GM18498 (cell line): ENCODE results near the gene SHANK1.

Experiments
- ATAC-seq: cut with Tn5 transposase; IDR thresholded peaks from one replicate; pipeline ENCODE4 v1.9.1; 2021; ENCODE audit warnings: mild to moderate bottlenecking, moderate library complexity; ENCODE audit not compliant: unreplicated experiment

Gene SHANK1

GRCh38 chr19:50713556-50714236 is 5.9 kb downstream of the SHANK1 start:
- ATAC-seq = no peak

GRCh38 chr19:50712833-50713232 is 6.8 kb downstream of the SHANK1 start:
- no peak for ATAC-seq

DNA sequence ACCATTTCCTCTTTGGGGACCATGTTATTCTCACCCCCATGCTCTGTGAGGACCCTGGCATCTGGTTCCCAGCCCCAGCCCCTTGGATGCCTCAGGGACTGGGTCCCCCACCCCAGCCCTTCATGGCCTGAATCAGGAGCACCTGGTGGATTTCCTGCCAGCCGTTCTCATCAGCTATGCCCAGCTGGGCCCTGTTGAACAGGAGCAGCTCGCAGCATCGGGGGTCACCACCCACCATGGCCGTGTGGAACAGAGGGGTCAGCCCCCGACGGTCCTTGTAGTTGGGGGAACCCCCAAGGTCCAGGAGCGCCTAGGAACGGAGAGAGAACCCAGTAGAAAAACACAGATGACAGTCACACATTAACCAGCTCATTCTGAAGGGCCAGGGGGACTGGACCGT is 7.8 kb downstream of the SHANK1 start:
- no peak for ATAC-seq

DNA sequence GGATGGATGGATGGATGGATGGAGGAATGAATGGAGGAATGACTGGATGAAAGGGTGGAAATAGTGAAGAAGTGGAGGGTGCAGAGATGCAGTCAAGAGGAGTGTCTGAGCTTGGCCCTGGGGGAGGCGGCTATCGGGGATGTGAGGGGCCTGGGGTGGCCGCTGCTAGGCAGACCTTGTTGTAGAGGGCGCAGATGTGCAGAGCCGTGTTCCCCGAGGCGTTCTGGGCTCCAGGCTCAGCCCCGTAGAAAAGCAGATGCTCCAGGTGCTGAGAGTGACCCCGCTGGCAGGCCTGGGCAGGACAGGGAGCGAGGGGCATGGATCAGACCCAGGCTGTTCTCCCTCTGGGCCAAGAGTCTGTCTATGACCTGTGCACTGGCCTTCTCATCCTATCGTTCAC is 8.4 kb downstream of the SHANK1 start:
- ATAC-seq = no peak

DNA sequence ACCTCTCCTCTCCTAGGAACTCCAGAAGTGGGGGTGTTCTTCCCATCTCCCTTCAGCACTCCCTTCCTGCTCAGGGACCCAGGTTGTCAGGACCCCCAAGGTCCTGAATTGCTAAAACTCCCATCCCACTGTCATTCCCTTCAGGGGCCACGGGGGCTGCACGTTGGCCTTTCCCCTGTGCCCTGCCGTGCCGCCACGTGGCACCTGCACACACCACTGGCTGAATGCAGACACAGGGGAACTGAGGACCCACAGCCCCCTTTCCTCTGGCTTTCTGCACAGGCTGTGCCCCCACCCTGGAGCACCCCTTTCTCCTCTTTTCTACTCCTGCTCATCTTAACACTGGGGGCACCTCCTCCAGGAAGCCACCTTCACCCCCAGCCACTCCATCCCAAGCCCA is 9.0 kb downstream of the SHANK1 start:
- ATAC-seq = no peak

DNA sequence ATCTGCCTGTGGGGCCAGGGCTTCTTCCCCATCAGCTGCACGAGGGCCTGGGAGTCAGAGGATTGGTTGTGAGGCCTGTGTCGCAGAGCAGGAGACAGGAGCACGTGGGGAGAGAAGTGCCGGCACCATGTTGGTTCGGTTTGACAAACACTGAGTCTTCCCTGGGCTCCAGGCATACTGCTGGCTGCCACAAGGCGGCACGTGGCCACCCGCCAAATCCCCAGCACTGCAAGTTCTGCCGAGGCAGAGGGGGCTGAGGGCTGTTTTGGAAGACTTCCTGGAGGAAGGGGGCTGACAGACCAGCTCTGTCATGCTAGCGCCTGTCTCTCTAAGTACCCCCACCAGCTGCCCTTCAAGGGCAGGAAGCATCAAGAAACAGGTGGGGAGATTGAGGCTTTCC is 9.5 kb downstream of the SHANK1 start:
- no peak for ATAC-seq

DNA sequence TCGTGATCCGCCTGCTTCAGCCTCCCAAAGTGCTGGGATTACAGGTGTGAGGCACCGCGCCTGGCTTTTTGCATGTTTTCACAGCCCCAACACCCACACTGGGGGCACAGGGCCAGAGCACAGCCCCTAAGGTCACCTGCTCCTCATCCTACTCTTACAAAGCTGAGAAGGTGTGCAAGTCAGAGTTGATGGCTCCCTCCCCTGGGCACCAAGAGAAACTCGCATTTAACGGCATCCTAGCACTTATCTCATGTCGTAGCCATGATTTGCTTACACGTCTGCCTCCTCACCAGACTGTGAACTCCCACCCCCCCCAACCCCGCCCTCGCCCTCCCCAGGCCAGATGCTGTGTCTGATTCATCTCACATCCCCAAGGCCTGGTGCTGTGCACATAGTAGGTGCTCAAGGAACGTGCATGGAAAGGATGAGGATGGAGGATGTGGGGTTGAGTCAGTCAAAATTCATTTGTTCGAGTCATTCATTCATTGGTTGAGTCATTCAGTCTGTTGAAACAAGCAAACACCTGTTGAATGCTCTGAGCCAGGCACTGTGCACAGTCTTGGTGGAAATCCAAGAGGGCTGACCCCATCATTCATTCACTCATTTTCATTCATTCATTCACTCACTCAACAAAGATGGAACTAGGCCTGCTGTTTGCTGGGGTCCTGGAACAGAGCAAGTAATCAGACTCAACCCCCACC is 11.3 kb downstream of the SHANK1 start:
- no peak for ATAC-seq

GRCh38 chr19:50706387-50706786 is 13.2 kb downstream of the SHANK1 start:
- no peak for ATAC-seq

DNA sequence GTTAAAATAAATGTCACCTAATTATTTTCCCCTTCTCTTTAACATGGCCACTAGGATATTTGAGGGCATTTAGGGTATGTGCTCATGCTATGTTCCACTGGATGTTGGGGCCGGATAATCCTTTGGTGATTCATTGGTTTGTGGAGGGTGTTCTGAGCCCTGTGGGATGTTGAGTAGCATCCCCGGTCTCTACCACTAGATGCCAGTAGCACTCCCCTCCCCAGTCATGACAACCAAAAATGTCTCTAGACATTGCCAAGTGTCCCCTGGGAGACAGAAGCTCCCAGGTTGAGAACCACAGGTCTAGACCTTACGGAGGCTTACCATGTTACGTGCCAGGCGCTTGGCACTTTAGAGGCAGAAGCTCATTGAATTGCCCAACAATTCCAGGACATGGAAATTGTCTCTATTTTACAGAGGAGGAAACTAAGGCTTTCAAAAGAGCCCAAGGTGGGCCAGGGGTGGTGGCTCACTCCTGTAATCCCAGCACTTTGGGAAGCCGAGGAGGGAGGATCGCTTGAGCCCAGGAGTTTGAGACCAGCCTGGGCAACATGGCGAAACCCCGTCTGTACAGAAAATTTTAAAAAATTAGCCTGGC is 14.1 kb downstream of the SHANK1 start:
- ATAC-seq = no peak

- no peak for ATAC-seq
These were observed 15.4 kb downstream of the SHANK1 start for GRCh38 chr19:50703915-50704796.

- ATAC-seq = no peak
These were observed 16.5 kb downstream of the SHANK1 start for GRCh38 chr19:50702871-50703829.

DNA sequence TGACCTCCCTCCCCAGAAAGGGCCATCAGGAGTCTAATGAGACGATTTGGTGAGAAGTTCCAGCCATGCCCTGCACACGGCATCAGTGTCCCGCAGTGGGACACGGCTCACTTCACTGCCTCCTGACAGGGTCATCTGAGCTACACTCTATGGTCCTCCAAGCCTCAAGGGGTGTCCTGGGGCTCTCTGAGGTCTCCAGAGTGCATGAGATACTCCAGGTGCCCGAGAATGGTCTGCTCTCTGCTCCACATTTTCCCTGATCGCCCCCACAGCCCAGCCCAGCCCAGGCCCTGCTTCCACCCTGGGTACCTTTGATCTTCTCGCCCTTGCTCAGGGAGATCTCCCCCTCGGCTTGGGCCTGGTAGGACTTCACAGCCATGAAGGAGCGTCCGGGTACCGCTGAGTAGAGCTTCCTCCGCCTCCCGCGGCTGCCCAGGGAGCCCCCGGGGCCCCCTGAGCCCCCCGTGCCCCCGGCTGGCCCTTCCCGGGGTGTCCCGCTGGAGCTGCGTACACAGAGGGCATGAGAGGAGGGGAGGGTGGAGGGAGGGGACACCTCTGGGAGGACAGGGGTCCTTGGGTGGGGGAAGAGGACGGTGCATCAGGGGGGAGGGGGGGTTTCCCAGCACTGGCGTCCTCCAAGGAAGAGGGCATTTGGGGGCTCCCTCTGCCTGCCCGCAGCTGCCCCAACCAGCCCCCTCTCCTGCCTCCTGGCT is 17.3 kb downstream of the SHANK1 start:
- ATAC-seq = no peak

GRCh38 chr19:50701367-50701985 is 18.1 kb downstream of the SHANK1 start:
- no peak for ATAC-seq

GRCh38 chr19:50697414-50698124 is 22.0 kb downstream of the SHANK1 start:
- ATAC-seq = no peak

GRCh38 chr19:50696094-50696483 is 23.5 kb downstream of the SHANK1 start:
- ATAC-seq = no peak

GRCh38 chr19:50695251-50696093 is 24.1 kb downstream of the SHANK1 start:
- no peak for ATAC-seq

- ATAC-seq = no peak
These were observed 24.8 kb downstream of the SHANK1 start for GRCh38 chr19:50694815-50695145.
